ENCODE measurements around the gene FOXF1.
A peak's percentile ranks its signal among the peaks of the same experiment; 100 is the strongest.

The FOXF1 gene

DNA sequence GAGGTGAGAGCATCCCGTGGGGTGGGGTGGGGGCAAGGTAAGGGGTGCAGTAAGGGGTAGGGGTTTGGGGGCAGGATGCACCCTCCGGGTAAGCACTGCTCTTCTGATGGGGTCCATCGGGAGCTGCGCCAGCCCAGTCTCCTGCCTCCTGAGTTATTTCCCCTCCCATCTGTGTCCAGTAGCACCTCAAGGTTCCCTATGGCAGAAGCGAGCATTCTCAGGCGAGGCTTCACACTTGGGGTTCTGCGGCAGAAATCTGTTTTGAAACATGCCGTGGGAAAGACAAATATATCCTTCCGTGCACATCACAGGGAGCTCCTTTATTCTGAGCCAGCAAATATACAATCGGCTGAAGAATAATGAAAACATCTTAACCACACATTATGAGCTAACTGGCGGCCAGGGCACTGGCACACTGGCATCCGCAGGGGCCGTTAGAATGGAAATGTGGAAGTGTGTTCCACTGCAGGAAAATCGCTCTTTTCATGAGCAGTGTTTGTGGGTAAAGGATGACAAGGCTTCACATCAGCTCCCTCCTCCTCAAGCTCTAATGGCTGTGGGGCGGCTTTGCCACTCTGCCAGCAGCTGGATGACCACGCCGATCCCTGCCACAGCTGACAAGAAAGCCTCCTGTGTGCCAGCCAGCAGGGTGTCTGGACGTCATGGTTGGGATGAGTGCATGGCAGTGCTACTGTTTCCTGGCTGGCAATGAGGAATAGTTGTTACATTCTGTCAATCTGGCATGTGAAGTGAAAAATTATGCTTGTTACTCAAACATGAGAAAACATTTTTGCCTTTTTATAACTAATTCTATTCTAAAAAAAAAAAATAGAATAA lies 24.7 kb downstream of the FOXF1 start:
- DNase-seq, result no peak

GRCh38 chr16:86536621-86537020 lies 26.3 kb downstream of the FOXF1 start:
- DNase-seq, result no peak

DNA sequence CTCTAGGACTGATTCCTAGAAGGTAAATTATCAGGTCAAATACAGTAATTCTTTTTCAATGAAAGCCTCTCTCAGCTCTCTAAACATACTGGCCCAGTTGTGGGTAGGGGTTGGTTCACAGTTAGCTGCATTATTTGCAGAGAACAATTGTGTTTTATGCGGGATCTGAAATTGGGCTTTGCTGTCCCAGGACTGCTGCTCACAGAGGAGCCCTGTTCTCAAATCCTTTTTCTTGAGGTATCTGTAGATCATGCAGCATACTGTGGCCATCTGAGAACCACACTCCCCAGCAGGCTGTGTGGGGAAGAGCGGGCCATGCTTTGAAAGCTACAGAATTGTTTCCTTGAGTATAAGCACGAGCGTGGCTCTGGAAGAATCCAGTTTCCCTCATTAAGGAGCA lies 27.2 kb downstream of the FOXF1 start:
- DNase-seq, result no peak

DNA sequence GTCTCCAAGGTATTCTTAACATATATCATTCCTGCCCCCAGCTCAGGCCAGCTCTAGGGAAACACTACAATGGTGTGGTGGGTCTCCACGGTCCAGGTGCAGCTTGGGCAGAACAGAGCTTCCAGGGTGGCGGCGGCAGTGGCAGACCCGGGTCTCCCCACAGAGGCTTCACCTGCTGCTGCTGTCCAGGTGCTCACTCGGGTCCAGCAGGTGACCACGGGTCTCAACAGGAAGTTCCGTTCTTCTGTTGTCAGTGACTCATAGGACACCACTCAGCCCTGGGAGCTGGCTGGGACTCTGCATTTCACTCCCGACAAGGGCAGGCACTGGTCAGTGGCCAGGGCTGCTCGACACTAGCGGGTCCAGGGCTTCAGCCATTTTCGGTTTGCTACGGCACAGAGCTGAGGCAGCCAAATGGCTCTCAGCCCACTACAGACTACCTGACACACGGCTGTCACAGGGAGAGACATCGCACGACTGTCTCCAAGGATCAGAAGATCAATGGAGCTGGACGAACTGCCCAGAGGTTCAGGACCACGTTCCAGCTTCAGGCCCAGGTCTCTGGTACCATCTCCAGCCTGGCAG lies 28.0 kb downstream of the FOXF1 start:
- DNase-seq, result no peak

GRCh38 chr16:86540894-86541293 lies 30.6 kb downstream of the FOXF1 start:
- DNase-seq, result no peak

GRCh38 chr16:86541560-86541959 lies 31.2 kb downstream of the FOXF1 start:
- DNase-seq, result no peak

DNA sequence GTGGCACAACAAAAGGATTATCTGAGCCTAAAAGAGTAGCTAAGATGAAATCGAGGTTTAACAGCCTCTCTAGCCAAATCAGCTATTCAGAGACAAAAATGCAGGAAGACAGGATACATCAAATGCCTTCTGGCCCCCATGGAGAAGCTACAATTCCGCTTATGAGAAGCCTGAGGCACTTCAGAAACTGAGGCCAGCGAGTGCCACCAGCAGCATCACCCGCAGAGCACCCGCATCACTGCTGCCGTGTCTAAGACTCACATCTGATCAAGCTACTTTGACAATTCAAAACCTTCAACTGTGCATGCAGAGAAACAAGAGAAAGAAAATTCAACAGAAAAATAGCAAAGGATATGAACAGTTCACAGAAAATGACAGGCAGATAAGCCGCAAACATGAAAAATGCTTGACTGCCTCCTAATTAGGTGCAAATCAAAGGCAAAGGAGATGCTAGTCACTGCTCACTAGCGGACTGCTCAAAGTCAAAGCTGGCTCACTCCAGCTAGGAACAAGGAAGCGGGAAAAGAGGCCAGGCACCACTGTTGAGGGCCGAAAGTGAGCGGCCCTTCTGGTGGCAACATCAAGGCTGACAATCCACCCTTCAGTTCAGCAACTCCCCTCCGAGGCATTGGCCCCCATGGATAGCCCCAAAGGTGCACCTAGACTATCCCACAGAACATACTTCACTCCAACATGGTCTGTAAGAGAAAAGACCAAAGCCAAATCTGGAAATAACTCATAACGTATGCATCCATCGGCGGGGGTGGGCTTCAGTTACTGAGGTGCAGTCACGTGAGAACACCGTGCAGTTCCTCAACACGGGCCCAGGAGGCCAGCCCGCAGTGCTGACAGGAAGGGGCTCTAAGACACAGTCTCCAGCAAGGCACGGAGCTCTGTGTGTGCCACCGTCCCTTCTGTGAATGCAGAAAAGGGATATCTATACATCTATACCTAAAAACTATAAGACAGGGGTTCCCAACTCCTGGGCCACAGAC lies 32.7 kb downstream of the FOXF1 start:
- no peak for DNase-seq

GRCh38 chr16:86545481-86545880 lies 35.2 kb downstream of the FOXF1 start:
- no peak for DNase-seq

- DNase-seq, result no peak
These were observed 35.8 kb downstream of the FOXF1 start for GRCh38 chr16:86545954-86546637.

- DNase-seq, result no peak
These were observed 36.3 kb downstream of the FOXF1 start for GRCh38 chr16:86546638-86547013.

DNA sequence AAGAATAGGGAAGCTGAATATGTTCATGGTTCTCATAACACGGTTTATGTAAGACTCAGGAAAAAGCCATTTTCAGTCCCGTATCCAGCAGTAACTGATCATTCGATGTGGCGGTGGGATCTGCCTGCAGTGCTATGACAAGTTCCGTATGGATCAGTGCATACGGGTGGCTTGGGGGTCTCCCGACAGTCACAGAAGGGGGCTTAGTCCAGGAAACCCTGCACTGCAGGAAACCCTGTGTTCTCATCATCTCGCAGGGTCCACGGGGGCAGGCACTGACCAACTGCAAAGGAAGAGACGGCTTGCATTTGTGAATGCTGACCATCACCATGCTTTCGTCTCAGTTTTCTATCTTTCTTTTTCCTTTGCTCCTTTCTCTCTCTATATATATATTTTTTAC lies 37.0 kb downstream of the FOXF1 start:
- no peak for DNase-seq

DNA sequence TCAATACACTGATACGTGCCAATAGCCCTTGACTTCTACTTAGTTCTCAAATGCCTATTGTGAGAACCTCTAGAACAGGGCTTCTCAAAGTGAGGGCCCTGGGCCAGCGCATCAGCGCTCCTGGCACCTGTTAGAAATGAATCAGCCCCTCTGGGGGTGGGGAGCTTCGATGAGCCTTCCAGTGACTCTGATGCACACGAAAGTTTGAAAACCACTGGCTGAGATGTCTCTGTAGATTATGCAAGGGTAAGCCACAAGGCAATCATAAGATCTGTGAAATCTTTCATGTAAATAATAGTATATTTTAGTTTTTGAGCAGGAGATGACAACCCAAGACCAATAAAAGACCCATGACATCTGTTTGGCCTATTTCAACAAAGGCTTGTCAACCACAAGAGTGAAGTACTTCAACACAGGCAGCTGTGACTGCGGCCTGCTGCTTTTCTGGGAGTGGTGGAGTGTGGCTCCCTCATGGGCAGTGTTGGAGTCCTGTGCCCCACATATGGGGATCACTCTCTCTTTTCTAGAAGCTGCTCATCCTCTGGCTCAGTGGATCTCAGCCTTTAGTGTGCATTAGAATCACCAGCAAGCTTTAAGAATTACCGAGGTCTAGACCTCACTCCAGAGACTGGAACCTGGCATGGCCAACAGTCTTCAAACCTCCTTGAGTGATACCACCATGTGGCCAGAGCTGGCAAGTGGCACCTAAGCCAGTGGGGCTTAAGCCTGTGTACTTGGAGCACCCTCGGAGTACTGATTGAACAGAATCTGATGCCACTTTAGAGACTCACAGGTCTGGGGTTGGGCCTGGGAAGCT lies 39.0 kb downstream of the FOXF1 start:
- no peak for DNase-seq

GRCh38 chr16:86549893-86550190 lies 39.5 kb downstream of the FOXF1 start:
- DNase-seq, result no peak

DNA sequence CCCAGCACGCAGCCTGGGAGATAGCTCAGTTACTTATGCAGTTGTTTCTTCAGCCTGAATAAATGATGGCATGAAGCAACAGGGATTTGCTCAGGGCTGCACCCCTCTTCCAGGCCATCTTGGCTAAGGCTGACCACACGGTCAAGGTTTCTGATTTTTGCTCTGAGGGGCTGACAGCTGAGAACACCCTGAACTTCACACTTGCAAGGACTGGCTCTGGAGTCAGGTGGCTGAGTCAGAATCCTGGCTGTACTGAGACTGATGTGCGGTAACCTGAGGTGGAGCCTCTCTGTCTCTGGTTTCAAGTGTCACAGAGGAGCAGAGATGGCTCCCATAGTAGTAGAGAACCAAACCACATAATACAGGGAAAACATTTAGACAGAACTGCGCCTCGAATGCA lies 40.0 kb downstream of the FOXF1 start:
- no peak for DNase-seq

DNA sequence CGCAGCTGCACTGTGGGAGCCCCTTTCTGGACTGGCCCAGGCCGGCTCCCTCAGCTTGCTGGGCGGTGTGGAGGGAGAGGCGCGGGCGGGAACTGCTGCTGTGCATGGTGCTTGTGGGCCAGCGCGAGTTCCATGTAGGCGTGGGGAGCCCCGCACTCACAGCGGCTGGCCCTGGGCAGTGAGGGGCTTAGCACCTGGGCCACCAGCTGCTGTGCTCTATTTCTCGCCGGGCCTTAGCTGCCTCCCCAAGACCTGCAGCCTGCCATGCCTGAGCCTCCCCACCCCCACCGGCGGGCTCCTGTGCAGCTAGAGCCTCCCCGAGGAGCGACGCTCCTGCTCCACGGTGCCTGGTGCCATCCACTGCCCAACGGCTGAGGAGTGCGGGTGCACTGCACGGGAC lies 43.0 kb downstream of the FOXF1 start:
- DNase-seq, result no peak

- no peak for DNase-seq
These were observed 44.2 kb downstream of the FOXF1 start for GRCh38 chr16:86554599-86554916.

- DNase-seq, result peak; percentile 51 to 62
These were observed 44.8 kb downstream of the FOXF1 start, which contains the start of gene MTHFSD for GRCh38 chr16:86554917-86555703. Gene MTHFSD, minus strand, starts transcription at chr16:86555235. Its CDS starts 51 bp downstream, at chr16:86555184.

DNA sequence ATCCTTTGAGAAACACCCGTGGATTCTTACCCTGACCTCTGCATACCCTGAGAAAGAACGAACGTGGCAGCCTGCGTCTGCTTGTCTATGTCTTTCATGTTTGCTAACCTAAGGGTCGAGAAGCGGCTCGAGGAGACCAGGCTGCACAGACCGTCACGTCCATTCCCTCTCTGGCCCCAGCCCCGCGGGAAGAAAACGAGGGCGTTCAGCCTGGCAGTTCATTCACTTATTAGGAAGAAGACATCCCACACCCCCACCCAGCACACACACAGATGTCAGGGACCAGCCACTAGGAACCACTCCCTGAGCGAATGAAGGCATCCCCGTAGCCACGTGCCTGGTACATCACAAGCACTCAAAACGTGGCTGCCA lies 45.4 kb downstream of the FOXF1 start:
- DNase-seq, result no peak

GRCh38 chr16:86556576-86556975 lies 46.2 kb downstream of the FOXF1 start:
- no peak for DNase-seq

DNA sequence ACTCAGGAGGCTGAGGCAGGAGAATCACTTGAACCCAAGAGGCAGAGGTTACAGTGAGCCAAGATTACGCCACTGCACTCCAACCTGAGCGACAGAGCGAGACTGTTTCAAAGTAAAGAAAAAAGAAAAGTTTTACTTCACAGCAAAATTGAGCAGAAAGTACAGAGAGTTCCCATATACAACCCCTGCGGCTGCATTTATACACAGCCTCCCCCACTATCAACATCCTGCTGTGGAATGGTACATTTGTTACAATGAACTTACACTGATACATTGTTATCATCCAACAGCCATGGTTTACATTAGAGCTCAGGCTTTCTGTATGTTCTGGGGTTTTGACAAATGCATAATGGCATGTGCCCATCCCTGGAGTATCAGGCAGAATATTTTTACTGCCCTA lies 47.3 kb downstream of the FOXF1 start:
- no peak for DNase-seq

Data from NCI-H187 (cell line).